Measurements from ENCODE around the gene PLA2R1.
"Not testable (repeated sequence)": the region's sequence is repeated elsewhere in the genome, so short reads cannot be mapped to it uniquely, and the experiment has no call there.

PLA2R1 gene

DNA sequence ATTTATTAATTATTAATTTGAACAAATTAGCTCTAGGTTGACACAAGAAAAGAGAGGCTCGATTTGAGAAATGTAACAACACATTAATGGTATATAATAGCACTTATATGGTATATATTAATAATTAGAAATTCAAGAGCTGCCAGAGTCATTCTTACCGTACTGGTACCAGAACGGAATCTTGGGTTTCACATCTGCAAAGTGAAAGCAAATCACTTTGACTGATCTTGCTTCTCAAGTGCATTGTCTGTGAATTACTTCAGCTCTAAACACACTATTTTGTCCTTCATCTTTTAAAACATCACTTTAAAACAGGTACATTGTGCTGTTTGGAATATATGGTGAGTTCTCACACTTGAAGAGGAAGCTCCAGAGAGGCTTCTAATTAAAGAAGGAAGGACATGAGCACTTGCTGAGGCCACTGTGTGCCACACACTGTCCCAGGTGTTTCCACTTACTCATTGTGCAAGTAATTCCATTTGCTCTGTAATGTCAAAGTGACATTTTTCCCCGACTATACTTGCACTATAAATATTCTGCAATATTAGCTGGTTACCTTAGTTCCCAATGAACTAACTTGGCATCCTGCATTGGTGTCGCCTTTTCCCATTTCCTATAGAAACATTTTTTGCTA lies 85.8 kb downstream of the PLA2R1 start:
- no peak for FAIRE-seq

DNA sequence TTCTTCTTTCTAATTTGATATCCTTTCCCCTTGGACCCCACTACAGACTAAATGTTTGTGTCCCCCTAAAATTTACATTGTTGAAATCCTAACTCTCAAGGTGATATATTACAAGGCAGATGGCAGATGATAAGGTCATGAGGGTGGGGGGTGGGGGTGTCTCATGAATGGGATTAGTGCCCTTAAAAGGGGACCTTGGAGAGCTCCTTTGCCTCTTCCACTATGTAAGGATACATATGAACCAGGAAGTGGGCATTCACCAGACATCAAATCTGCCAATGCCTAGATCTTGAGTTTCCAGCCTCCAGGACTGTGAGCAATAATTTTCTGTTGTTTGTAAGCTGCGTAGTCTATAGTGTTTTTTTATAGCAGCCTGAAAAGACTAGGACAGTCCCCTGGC lies 89.1 kb downstream of the PLA2R1 start:
- no peak for FAIRE-seq

DNA sequence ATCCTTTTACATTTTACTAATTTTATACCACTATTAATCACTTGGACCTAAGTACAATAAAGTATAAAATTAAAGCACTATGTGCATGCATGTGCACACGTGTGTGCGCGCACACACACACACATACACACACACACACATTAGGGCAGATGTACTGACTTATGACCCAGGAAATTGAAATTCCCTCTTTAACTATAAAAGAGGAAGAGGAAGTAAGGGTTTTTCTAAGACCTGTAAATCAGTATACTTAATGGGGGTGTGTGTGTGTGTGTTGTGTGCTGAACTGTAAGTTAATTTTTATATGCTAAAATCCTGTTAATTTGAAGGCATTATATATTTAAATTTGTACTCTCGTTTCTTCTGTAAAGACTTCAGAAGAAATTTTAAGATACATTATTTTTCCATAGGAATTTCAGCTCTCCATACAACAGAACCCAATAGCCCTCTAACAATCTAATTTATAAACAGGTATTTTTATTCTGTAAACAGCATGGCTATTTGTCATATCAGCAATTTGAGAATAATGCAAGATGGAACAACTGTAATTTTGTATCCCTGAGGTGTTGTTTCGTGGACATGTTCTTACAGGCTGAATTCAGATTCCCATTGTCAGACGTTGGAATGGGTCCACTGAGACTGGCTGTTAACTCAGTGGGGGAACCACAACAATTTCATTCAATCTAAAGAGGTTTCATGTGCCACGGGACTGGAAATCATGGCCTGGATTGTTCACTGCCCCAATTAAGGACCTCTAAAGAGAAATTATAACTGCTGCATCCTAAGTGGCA lies 90.9 kb downstream of the PLA2R1 start:
- FAIRE-seq: no peak

DNA sequence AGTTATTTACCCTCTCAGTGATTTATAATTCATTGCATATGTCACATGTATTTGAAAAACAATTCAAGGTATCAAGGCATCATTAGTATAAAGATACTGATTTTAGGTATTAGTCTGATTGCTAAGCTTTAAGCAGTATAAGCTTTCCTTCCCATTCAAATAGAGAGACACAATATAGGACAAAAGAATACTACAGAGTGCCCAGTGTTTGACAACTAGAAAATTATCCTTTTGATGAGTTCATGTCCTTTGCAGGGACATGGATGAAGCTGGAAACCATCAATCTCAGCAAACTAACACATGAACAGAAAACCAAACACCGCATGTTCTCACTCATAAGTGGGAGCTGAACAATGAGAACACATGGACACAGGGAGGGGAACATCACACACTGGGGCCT lies 91.9 kb downstream of the PLA2R1 start:
- not testable (repeated sequence) for FAIRE-seq

- FAIRE-seq: no peak
These were observed 94.0 kb downstream of the PLA2R1 start for GRCh38 chr2:159968279-159968900.

DNA sequence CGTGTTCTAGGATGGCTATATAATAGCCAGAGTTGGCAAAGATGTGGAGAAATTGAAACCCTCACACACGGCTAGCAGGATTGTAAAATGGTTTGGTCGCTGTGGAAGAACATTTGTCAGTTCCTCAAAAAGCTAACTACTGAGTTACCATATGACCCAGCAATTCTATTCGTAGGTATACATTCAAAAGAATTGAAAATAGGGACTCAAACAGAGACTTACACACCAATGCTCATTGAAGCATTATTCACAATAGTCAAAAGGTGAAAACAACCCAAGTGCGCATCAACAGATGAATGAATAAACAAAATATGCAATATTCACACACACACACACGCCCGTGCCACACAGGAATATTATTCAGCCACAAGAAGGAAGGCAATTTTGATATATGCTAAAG lies 98.7 kb downstream of the PLA2R1 start:
- no peak for FAIRE-seq

GRCh38 chr2:159962513-159962912 lies 99.9 kb downstream of the PLA2R1 start:
- not testable (repeated sequence) for FAIRE-seq

DNA sequence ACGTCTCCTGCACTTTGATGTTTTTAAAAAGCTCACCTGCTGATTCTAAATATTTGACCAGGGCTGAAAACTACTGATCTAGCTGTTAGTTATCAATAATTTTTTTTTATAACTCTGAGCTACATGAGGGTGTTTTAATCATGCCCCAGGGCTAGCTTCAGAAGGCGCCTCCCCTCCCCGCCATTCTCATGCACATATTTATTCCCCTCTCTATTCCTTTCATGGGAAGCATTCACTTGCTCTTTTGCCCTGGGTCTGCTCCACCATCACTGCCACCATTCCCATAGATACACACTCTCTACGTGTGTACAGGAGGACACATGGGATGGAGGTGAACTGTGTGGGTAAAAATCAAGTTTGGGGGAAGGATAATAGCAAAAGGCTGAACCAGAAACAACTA lies 101.0 kb downstream of the PLA2R1 start:
- no peak for FAIRE-seq

DNA sequence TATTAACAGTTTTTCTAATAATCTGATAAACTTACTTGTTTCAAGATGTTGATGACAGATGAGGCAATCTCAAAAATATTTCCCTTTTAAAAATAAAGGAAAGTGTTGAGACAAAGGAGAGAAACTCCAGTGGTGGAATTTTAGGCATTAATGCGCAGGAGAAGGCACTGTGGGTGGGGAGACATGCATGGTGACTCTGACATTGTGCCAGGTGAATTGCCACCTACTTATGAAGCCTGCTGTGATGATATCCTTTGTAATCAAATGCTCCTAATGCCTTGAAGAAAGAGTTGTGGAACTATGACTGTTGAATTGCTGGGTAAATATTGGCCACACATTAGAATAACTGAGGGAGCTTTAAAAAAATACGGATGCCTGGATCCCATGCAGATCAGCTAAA lies 101.4 kb downstream of the PLA2R1 start:
- FAIRE-seq: no peak

DNA sequence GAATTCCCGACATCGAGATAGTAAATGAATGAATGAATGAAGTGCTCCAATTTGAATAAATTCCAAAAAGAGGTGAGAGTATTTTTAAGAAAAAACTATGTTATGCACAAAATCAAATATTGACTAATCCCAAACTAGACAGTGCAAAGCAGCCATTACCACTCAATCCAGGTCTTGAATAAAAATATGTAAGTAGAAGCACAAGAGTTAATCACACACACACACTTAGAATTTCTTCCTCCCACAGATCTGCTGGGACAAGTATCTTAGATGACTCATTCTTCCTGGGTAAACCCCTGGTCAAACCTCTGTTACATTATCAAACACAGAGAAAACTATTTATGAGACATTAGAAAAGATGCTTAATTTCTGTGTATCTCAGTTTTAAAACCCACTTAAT lies 102.0 kb downstream of the PLA2R1 start:
- no peak for FAIRE-seq

- FAIRE-seq: no peak
These were observed 103.3 kb downstream of the PLA2R1 start for GRCh38 chr2:159959136-159959535.

GRCh38 chr2:159953136-159953823 lies 109.1 kb downstream of the PLA2R1 start:
- FAIRE-seq: no peak

GRCh38 chr2:159946326-159946999 lies 116.0 kb downstream of the PLA2R1 start:
- no peak for FAIRE-seq

DNA sequence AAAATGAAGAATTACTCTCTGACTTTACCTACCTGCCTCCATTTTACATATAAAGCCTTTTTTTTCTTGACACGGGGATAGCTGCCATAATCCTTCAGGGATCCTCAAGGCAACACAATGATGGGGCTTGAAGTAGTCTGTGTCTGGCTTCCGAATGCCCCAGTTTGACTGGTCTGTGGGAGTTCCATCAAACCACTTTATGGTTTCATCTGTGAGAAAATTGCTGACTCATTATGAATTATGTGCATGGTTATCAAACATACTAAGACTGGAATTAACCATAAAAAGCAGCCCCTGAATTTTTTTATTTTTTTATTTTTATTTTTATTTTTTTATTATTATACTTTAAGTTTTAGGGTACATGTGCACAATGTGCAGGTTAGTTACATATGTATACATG lies 117.5 kb downstream of the PLA2R1 start:
- no peak for FAIRE-seq

DNA sequence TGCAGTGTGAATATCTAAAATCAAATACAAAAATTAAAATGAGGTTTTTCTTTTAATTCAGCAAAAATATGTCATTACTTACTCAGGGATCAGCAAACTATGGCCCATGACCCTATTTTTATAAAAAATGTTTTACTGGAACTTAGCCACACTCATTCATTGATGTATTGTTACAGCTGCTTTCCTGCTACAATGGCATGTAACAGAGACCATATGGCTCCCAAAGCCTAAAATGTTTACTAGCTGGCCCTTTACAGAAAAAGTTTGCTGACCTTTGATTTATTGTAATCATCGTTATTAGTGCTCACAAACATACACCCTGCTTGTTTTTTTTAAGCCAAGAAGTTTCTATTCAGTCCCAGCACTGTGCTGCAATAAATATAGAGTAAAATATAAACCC lies 120.3 kb downstream of the PLA2R1 start:
- FAIRE-seq: no peak

DNA sequence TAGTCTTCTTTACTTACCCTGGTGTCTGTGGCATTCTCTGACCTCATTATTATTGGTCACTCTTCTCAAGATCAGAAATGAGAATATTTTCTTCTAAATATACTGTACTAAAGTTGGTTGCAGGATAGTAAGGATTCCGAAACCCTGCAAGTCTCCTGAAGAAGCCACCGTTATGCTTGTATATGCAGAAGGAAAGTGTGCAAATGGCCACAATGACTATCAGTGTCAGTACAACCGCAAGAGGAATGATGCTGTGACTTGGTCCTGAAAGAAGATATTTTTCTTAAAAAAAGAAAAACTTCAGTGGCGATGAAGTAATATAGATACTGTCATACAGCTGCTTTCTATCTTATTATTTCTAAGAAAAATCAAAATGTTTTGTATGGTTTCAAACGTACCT lies 120.7 kb downstream of the PLA2R1 start:
- FAIRE-seq: no peak

GRCh38 chr2:159939946-159940345 lies 122.5 kb downstream of the PLA2R1 start:
- no peak for FAIRE-seq

DNA sequence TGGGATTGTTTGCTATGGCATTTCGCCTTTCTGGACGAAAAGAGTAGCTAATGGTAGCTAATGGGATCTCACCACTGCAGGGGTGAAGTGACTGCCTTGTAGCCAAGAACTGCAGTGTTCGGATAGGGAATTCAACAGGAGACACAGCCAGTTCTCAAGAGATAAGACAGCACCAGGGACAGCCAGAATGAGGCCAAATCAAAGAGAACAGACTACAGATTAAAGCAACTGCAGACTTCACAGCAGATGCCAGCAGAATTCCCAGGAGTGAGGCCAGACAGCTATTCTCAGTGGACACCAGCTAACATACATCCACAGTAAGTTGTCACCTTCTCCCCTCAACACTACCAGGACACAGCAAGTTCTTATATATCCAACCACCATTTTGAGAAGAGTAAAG lies 124.0 kb downstream of the PLA2R1 start:
- FAIRE-seq: no peak

- no peak for FAIRE-seq
These were observed 125.9 kb downstream of the PLA2R1 start for GRCh38 chr2:159936471-159936870.

DNA sequence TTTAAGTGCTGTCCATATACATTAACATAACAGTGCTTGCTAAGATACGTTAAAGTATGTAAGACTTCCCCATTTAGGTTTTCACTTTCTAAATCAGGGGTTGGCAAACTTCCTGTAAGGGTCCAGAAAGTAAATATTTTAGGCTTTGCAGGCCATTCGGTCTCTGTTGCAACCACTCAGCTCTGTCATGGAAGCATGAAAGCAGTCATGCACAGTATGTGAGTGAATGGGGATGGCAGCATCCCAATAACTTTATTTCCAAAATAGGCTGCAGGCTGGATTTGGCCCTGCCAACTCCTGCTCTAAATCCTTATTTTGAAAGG lies 128.7 kb downstream of the PLA2R1 start:
- FAIRE-seq: no peak

- FAIRE-seq: no peak
These were observed 129.2 kb downstream of the PLA2R1 start for GRCh38 chr2:159933040-159933726.

- FAIRE-seq: no peak
These were observed 135.7 kb downstream of the PLA2R1 start for GRCh38 chr2:159926695-159927094.

All from colon (tissue), 2 donors.